ENCODE measurements around the gene FAU. TPM values are rescaled to one million over a fixed set of nuclear protein-coding genes. Genes with fewer than 3 reads are reported as not detected.

FAU gene
- total and polyA plus RNA-seq, 12 donors, result 536 to 1,540 (median 635) TPM

- H3K9me3 ChIP-seq, result no peaks in the 10 kb centered on the region
- no peak overlapping the region for H3K4me3 ChIP-seq
- WGBS, 2 donors, result 92% methylated on average over 15 of the region's 15 CpGs
- no peaks in the 10 kb centered on the region for H3K27me3 ChIP-seq
- H3K27ac ChIP-seq, result no peak overlapping the region
- intact Hi-C loops (cut with DNase I), result loop anchor here in 3 of 10 donors (5.0 to 10.0 kb wide), 3 partner anchors 41 to 163 kb away; partner anchors contain the start of genes ARL2 (in 1 of the 3) and PPP2R5B (in 1 of the 3)
- TF ChIP-seq CTCF (IDR thresholded peaks at IDR 0.05), result no peak
- H3K36me3 ChIP-seq, result peaks cover 0 to 52% (median 17%) of the 10 kb centered on the region in 9 donors
- DNase-seq (no peak), ATAC-seq (no peak)
- H3K4me1 ChIP-seq, result peaks cover 6 to 23% (median 20%) of the 10 kb centered on the region in 9 donors
Measured at GRCh38 chr11:65087827-65088226, 34.1 kb downstream of the FAU start.

- Histone ChIP-seq H3K4me1 (peaks cover 6 to 27% (median 20%) of the 10 kb centered on the region in 9 donors), H3K9me3 (no peaks in the 10 kb centered on the region), H3K27me3 (no peaks in the 10 kb centered on the region), H3K36me3 (peaks cover 0 to 52% (median 17%) of the 10 kb centered on the region in 9 donors), H3K27ac (no peak overlapping the region), H3K4me3 (no peak overlapping the region)
- intact Hi-C loops (cut with DNase I), result loop anchor here in 3 of 10 donors (5.0 to 10.0 kb wide), 3 partner anchors 40 to 162 kb away; partner anchors contain the start of genes ARL2 (in 1 of the 3) and PPP2R5B (in 1 of the 3)
- WGBS, 2 donors, result 91% methylated on average over 11 of the region's 11 CpGs
- TF ChIP-seq CTCF (IDR thresholded peaks at IDR 0.05), result no peak
- DNase-seq (no peak), ATAC-seq (no peak)
Measured at GRCh38 chr11:65087216-65087615, 34.7 kb downstream of the FAU start.

- no peak for DNase-seq
- peaks cover 0 to 52% (median 17%) of the 10 kb centered on the region in 9 donors for H3K36me3 ChIP-seq
- no peak for ATAC-seq
- no peaks in the 10 kb centered on the region for H3K9me3 ChIP-seq
- no peak overlapping the region for H3K4me3 ChIP-seq
- H3K4me1 ChIP-seq, result peaks cover 6 to 28% (median 20%) of the 10 kb centered on the region in 9 donors
- 93 to 94% methylated on average over 9 of the region's 9 CpGs for WGBS, 2 donors
- no peak overlapping the region for H3K27ac ChIP-seq
- TF ChIP-seq CTCF (IDR thresholded peaks at IDR 0.05), result no peak
- intact Hi-C loops (cut with DNase I), result loop anchor here in 3 of 10 donors (5.0 to 10.0 kb wide), 3 partner anchors 40 to 162 kb away; partner anchors contain the start of genes ARL2 (in 1 of the 3) and PPP2R5B (in 1 of the 3)
- H3K27me3 ChIP-seq, result no peaks in the 10 kb centered on the region
Measured at GRCh38 chr11:65086809-65087208, 35.1 kb downstream of the FAU start.

- no peak for ATAC-seq
- Histone ChIP-seq H3K36me3 (peaks cover 0 to 58% (median 17%) of the 10 kb centered on the region in 9 donors), H3K27me3 (no peaks in the 10 kb centered on the region), H3K9me3 (no peaks in the 10 kb centered on the region), H3K4me3 (peak overlapping the region in 3 of 10 donors; percentile 70 to 82 (median 73)), H3K4me1 (peaks cover 6 to 34% (median 20%) of the 10 kb centered on the region in 9 donors), H3K27ac (no peak overlapping the region)
- 88 to 94% methylated on average over 4 of the region's 4 CpGs for WGBS, 2 donors
- intact Hi-C loops (cut with DNase I), result loop anchor here in 5 of 10 donors (2.0 to 10.0 kb wide), 6 partner anchors 37 to 161 kb away; partner anchors contain the start of genes ARL2 (in 1 of the 5), FAU (in 1 of the 5), MRPL49 (in 1 of the 5) and PPP2R5B (in 1 of the 5)
- no peak for DNase-seq
- TF ChIP-seq CTCF (IDR thresholded peaks at IDR 0.05), result no peak
Measured at GRCh38 chr11:65085446-65085845, 36.5 kb downstream of the FAU start.
